DND-41 (cell line): Measurements from ENCODE around the gene KIF13A.

Experiments used
- ATAC-seq: fragments of 200-7000 bp; cut with Tn5 transposase; 3 replicates; pipeline ENCODE4 v1.9.1; 2021; ENCODE audit warnings: low read depth; ENCODE audit not compliant: insufficient read depth
- DNase-seq: peaks from one replicate; pipeline ENCODE4 v3.0.0-alpha.2; 2020
- H2AFZ ChIP-seq: 2 replicates; pipeline ENCODE4 v1.6.0; 2012; ENCODE audit warnings: low read depth, low read length
- H3K27ac ChIP-seq: 2 replicates; pipeline ENCODE4 v1.5.1; 2012; ENCODE audit warnings: low read length, inconsistent platforms
- H3K27me3 ChIP-seq: fragments of 200-600 bp; sonication (generic); 2 replicates; pipeline ENCODE4 v1.6.0; 2012; ENCODE audit warnings: low read length, mild to moderate bottlenecking, inconsistent platforms; ENCODE audit not compliant: insufficient read depth, poor library complexity
- H3K36me3 ChIP-seq: 2 replicates; pipeline ENCODE4 v1.5.1; 2012; ENCODE audit warnings: low read length, inconsistent platforms; ENCODE audit not compliant: insufficient read depth
- H3K4me1 ChIP-seq: 2 replicates; pipeline ENCODE4 v1.5.1; 2012; ENCODE audit warnings: mild to moderate bottlenecking, low read length; ENCODE audit not compliant: insufficient read depth
- H3K4me2 ChIP-seq: 2 replicates; pipeline ENCODE4 v1.6.0; 2012; ENCODE audit warnings: mild to moderate bottlenecking, moderate library complexity, low read length, inconsistent platforms; ENCODE audit not compliant: insufficient read depth
- H3K4me3 ChIP-seq, 2 experiments: fragments of 200-600 bp in 1 of 2; shearing (Covaris generic) in 1 of 2; 2 replicates each; pipeline ENCODE4 v1.5.1; 2012 to 2016; ENCODE audit warnings: inconsistent platforms in 2 of 2, low read length in 2 of 2, mild to moderate bottlenecking in 2 of 2, low read depth in 1 of 2, moderate library complexity in 1 of 2
- H3K79me2 ChIP-seq: 2 replicates; pipeline ENCODE4 v1.6.0; 2012; ENCODE audit warnings: low read length, inconsistent platforms; ENCODE audit not compliant: insufficient read depth
- H3K9ac ChIP-seq: 2 replicates; pipeline ENCODE4 v1.6.0; 2012; ENCODE audit warnings: low read depth, mild to moderate bottlenecking, inconsistent platforms, low read length, moderate library complexity
- H3K9me3 ChIP-seq: 2 replicates; pipeline ENCODE4 v1.5.1; 2012; ENCODE audit warnings: low read length, moderate library complexity, mild to moderate bottlenecking, inconsistent platforms; ENCODE audit not compliant: insufficient read depth, severe bottlenecking
- H4K20me1 ChIP-seq: 2 replicates; pipeline ENCODE4 v1.6.0; 2012; ENCODE audit warnings: low read length; ENCODE audit not compliant: insufficient read depth
- EZH2 ChIP-seq: IDR thresholded peaks from 3 replicates; pipeline ENCODE4 v1.6.1; 2012; ENCODE audit warnings: borderline replicate concordance, low read depth, mild to moderate bottlenecking, moderate library complexity, low read length, inconsistent platforms; ENCODE audit not compliant: severe bottlenecking
- TF ChIP-seq, protein P1 (sequence below): IDR thresholded peaks from 2 replicates; pipeline ENCODE4 v1.5.1; 2012; ENCODE audit warnings: borderline replicate concordance, low read length, moderate library complexity, mild to moderate bottlenecking; ENCODE audit not compliant: poor library complexity, severe bottlenecking; ENCODE audit errors: extremely low read depth

KIF13A gene

DNA sequence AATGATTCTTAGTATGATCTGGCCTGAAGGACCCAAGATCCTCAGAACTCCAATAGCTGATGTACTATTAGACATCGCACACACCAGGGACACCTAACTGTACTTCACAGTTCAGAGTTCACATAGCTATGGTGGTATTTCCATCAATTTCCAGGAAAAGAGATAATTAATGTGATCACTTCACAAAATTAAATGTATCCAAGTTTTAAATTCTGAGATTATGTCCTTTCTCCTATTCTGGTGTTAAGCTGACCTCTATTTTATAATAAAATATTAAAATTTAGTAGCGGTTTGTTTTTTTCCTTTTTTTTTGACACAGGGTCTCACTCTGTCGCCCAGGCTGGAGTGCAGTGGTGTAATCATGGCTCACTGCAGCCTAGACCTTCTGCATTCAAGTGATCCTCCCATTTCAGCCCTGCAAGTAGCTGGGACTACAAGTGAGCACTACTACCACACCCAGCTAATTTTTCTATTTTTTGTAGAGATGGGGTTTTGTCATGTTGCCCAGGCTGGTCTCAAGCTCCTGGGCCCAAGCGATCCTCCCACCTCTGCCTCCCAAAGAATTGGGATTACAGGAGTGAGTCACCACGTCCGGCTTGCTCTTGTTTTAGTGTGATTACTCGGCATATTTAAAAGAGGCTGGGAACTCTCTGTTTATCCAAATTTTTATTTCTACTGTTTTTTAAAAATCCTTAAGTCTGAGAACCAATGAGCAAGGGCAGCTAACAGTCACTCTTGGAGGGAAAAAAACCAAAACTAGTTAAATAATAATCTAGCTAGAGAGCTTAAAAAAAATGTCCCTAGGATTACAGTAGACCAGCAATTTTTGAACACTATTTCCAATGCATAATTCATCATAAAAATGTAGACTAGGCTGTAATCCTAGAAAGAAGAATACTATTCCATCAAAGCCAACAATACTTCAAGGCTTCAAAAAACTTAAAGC is 16.0 kb downstream of the KIF13A start:
- H3K9me3 ChIP-seq = no peaks in the 10 kb centered on the region
- H3K36me3 ChIP-seq = no peaks in the 10 kb centered on the region
- DNase-seq = no peak
- H3K4me2 ChIP-seq = no peak overlapping the region
- no peak overlapping the region for H3K9ac ChIP-seq
- H2AFZ ChIP-seq = no peak overlapping the region
- H3K79me2 ChIP-seq = no peaks in the 10 kb centered on the region
- H3K27ac ChIP-seq = no peak overlapping the region
- no peaks in the 10 kb centered on the region for H3K4me1 ChIP-seq
- no peaks in the 10 kb centered on the region for H3K27me3 ChIP-seq
- H3K4me3 ChIP-seq = no peak overlapping the region
- H4K20me1 ChIP-seq = no peaks in the 10 kb centered on the region
- TF ChIP-seq, protein P1, sequence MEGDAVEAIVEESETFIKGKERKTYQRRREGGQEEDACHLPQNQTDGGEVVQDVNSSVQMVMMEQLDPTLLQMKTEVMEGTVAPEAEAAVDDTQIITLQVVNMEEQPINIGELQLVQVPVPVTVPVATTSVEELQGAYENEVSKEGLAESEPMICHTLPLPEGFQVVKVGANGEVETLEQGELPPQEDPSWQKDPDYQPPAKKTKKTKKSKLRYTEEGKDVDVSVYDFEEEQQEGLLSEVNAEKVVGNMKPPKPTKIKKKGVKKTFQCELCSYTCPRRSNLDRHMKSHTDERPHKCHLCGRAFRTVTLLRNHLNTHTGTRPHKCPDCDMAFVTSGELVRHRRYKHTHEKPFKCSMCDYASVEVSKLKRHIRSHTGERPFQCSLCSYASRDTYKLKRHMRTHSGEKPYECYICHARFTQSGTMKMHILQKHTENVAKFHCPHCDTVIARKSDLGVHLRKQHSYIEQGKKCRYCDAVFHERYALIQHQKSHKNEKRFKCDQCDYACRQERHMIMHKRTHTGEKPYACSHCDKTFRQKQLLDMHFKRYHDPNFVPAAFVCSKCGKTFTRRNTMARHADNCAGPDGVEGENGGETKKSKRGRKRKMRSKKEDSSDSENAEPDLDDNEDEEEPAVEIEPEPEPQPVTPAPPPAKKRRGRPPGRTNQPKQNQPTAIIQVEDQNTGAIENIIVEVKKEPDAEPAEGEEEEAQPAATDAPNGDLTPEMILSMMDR = no peak
- no peak for TF ChIP-seq EZH2
- no peak for ATAC-seq

DNA sequence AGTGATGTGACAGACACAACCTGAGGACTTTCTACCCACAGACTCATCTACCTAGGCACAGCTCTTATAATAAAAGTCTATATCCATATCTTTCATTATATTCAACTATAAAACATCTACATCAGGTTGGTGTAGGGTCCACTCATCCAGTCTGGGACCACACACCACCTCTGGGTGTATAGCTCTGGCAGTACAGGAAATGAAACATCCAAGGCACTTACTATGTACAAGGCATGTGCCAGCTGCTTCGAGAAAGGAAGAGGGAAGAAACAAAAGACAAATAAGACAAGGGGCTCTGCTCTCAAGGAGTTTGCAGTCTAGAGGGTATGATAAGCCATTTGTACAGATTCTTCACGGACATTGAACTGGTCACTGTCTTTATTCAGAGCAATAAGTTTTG is 18.6 kb downstream of the KIF13A start:
- no peaks in the 10 kb centered on the region for H3K79me2 ChIP-seq
- no peaks in the 10 kb centered on the region for H3K4me1 ChIP-seq

DNA sequence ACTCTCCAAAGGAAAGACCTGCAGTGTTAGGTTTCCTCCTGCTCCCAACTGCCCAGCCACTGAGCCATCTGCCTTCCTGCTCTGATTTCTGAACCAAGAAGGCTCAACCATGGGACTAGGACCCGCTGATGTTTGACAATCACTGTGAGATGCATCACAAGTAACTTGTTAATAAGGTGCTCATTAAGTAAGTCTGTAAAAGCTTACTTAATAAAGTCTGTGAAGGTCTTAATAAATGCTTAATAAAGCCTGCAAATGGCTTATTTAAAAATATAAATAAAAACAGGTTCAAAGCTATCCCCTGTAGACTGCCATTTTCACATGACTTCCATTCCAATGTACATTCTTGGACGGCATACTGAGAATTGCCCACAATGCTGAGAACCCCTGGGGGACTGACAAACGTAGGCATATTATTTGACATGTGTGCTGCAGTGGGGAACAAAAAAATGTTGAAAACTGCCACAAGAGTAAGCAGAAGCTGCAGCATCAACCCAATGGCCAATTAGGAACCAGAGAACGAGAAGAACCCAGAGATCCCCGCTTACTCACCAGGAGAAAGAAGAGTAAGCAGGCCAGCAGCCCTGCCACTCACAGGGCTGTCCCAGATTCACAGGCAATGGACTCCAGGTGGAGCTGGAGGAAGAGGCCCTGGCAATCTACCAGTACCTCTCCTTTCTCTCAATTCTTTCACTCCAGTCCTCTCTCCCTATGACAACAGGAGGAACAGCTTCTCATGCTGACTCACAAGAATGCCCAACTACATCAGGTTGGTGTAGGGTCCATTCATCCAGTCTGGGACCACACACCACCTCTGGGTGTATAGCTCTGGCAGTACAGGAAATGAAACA is 19.5 kb downstream of the KIF13A start:
- ATAC-seq (no peak), DNase-seq (no peak)
- Histone ChIP-seq H3K9me3 (no peaks in the 10 kb centered on the region), H3K79me2 (no peaks in the 10 kb centered on the region), H3K4me3 (no peak overlapping the region), H3K4me2 (no peak overlapping the region), H3K36me3 (no peaks in the 10 kb centered on the region), H3K9ac (no peak overlapping the region), H2AFZ (no peak overlapping the region), H3K27ac (no peak overlapping the region), H3K4me1 (no peaks in the 10 kb centered on the region), H3K27me3 (no peaks in the 10 kb centered on the region), H4K20me1 (no peaks in the 10 kb centered on the region)
- TF ChIP-seq EZH2 = no peak
- TF ChIP-seq, protein P1 = no peak

More for the DNA sequence above, 18.6 kb downstream of the KIF13A start:
- H3K4me3 ChIP-seq = no peak overlapping the region
- TF ChIP-seq, protein P1 = no peak
- no peak for TF ChIP-seq EZH2
- H3K27me3 ChIP-seq = no peaks in the 10 kb centered on the region
- H3K36me3 ChIP-seq = no peaks in the 10 kb centered on the region
- no peaks in the 10 kb centered on the region for H4K20me1 ChIP-seq
- H3K27ac ChIP-seq = no peak overlapping the region
- H3K9ac ChIP-seq = no peak overlapping the region
- H3K4me2 ChIP-seq = no peak overlapping the region
- ATAC-seq (no peak), DNase-seq (no peak)
- H2AFZ ChIP-seq = no peak overlapping the region
- no peaks in the 10 kb centered on the region for H3K9me3 ChIP-seq
